HG02981 (cell line): ENCODE data around the gene CDS1.
"Not testable (repeated sequence)": the region's sequence is repeated elsewhere in the genome, so short reads cannot be mapped to it uniquely, and the experiment has no call there.

Experiments
- ATAC-seq: cut with Tn5 transposase; IDR thresholded peaks from one replicate; pipeline ENCODE4 v1.9.1; 2021; ENCODE audit warnings: mild to moderate bottlenecking, moderate library complexity; ENCODE audit not compliant: unreplicated experiment

The CDS1 gene

DNA sequence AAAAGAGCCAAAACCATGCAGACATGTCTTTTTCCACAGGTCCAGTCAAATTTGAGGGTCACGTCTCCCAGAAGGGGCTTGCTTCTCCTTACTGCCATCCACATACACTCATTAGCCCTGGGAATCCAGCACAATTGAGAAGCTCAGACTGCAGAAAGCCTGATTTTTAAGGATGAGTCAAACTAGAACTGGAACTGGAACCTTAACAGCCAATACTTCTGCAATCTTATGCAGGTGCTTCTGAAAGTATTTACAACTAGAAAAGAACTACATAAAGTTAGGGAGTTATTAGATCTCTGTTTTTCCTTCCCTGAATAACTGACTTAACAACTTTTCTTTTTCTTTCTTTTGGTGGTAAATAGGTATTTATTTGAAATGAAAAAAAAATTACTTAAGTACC is 86.3 kb downstream of the CDS1 start:
- no peak for ATAC-seq

DNA sequence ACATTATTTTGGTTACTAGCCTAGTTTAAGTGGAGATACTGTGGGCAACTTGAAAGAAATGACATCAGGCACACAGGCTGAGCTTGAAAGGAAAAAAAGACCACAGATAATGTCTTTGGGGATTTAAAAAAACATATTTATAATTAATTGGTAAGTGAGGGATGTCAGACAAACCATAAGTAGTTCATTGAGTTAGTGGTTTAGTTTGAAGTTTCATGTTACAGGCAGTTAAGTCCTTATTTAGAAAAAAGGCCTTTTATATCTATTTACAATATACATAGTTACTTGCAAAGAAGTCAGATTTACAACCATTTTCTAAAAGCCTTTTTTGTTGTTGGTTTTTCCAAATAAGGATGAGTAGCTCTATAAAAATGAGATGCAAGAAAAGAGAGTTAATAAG is 89.2 kb downstream of the CDS1 start:
- ATAC-seq: no peak

DNA sequence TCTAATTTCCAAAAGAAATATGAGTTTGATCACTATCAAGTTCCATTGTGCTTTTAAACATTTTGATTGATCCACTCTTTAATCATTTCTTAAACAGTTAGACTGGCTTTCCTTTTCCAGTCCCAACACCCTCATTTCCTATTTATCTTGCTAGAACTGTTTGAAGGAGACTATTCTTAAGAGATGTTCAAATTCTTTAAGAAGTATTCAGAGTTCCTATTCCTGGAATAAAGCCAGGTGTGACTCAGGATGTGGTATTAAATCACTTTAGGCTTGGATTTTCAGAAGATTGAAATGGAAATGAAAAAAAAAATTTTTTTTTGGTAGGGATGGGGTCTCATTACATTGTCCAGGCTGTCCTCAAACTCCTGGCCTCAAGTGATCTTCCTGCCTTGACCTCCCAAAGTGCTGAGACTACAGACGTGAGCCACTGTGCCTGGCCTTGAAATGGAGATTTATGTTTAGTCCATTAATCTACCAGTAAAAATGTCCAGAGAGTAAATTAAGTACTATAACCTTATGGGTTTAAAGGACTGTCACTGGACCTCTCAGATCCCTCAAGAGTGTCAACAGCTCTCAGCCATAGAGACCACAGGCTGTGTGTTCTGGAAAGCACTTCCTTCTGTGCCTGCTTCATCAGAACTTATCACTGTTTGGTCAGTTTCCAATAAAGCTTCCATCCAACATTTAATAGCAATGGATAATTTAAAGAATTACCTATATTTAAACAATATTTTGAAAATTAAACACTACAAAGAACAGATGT is 90.7 kb downstream of the CDS1 start:
- ATAC-seq: no peak

DNA sequence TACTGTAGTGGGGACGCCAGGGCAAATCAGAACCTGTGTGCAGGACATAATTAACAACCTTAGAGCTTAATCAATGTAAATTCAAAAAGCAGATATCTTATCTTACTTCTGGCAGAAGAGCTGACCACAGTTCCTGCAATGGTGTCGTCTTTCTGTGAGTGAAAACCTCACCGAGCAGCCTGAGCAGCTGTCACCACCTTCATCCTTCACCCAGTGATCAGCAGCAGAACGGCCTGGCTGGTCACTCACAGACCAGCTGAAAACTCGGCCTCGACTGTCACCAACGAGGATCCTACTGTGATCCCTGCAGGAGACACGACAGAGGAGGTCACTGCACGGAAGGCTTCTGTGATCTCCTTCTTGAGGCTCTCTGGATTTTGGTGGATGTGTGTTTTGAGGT is 94.2 kb downstream of the CDS1 start:
- ATAC-seq: no peak

DNA sequence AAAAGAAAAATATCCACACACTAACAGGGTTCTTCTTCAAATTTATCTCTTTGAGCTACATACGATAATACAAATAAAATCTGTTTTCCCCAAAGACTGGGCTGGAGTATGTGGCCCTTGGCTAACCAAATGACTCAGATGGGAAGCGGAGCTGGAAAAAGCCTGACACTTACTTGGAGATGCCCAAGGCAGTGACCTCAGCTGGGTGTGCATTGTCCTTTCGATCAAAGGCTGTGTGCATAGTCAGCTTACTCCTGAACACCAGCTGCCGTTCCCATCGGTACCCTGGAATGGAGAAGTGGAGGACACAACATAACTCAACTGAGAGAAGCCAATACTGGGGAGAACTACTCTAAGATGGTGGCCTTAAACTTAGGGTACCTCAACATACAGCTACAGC is 95.1 kb downstream of the CDS1 start:
- ATAC-seq: no peak

DNA sequence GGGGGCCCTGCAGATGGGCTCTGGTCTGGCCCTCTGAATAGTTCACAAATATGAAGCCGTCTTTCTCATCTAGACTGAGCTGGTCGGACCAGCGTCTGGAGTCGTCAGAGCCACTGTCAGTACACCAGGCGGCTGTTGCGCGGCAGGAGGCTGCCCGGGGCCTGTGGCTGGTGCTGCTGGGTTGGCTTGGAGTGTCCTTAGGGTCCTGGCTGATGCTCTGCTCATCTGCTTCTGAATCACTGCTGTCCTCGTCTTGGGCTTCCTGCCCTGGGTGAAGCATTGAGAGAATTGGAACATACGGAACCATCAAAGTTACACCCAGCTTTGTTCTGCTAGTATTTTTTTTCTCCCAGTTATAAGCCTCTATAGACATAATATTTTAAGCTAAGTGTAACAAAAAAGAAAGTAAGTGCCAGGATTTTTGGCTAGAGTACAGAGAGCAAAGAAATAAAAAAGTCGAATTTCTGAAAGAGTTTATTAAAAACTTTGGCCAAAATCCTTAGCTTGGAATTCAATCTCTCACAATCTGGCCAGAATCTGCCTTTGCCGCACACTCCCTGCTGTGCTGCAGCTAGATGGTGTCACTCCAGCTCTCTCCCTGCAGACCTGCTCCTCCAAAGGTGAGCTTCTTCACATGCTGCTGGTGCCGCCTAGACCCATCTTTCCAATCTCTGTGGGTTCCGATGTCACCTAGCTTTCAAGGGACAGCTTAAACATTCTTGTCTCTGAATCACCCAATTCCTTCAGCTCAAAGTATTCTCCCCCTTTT is 96.2 kb downstream of the CDS1 start:
- no peak for ATAC-seq

DNA sequence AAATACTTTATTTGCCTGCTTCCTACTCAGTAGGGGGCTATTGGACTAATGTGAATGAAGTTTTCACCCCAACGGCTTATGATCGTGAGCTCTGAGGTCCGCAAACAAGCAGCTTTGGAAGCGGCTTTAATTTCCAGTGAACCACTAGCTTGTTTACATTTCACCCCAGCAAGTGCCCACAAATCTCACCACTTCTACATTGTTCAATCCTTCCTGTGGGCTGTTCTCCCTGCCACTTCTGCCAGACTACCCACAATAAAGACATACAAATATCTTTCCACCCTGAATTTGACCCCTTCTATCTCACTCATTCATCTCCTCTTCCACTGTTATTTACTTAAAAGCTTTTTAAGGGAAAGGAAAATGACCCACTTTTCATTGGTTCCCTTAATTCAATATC is 98.0 kb downstream of the CDS1 start:
- no peak for ATAC-seq

DNA sequence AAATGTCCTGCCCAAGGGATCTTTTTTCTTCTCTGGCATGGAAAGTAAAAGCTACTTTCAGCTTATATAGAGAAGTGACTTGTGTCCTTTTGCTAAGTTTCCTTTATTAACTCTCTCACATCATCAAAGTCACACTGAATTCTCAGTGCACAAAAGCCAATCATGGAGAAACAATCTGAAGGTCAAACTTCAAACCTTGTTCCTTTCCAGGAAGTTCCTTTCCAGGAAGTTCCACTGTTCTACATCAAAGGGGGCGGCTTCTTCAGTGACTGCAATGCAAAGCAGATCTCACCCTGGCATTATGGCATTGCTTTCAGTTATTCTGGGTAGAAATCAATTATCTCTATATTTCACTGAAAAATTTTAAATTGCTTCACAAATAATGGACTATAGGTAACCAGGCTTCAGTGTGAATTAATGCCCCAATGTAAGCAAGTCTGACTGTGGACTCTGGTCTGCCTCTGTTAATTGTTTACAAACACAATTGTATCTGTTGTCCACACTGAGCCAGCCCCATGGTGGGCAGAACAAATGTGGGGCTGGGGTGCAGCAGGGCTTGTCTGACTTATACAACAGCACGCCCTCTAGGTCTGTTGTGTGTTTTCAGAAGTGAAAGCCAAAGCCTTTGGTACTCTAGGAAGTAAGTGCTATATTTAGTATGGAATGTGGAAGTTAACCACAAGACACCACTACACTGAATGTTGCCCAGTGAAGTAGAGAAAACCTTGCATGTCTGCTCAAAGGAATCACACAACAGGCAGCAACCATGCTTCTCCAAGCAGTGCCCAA is 98.8 kb downstream of the CDS1 start:
- ATAC-seq: no peak

DNA sequence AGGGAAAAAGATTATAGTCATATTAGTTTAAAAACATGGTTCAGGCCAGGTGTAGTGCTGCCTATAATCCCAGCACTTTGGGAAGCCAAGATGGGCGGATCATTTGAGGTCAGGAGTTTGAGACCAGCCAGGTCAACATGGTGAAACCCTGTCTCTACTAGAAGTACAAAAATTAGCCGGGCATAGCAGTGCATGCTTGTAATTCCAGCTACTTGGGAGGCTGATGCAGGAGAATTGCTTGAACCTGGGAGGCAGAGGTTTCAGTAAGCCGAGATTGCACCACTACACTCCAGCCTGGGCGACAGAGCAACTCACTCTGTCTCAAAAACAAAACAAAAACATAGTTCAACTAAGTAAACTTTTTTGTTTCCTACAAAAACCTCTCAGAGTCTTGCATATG is 99.7 kb downstream of the CDS1 start:
- not testable (repeated sequence) for ATAC-seq

DNA sequence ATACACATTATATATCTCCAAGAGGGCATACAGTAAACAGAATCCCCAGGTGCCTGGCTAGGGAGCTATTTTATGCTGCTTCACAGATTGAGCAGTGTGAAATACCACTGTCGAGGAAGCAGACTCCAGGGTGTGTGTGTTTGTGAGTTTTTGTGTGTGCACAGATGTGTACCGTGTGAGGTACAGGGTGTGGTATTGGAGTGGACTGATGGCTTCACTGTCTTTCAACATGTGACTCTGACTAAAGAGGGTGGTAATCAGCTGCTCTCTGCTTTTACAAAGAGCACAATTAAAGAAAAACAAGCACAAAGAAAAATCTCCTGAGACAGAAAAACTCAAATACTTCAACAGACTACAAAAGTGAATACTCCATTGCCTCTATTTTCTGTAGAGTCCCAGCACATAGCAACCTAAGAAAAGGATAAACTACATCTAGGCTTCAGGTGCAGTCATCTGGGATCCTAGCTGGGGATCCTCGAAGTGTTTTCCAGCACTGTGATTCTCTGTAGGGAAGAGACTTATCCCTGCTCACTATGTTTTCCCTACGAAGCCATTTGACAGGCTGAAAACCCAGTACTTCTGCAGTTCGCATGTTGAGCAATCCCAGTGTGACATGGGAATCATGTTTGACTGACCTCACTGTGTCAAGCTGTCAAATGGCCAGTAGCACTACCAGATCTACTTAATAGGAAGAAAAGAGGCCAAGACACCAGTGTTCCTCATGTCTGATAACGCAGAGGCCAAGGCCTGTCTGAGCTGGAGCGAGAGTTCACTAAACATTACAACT is 100.3 kb downstream of the CDS1 start:
- ATAC-seq: no peak

DNA sequence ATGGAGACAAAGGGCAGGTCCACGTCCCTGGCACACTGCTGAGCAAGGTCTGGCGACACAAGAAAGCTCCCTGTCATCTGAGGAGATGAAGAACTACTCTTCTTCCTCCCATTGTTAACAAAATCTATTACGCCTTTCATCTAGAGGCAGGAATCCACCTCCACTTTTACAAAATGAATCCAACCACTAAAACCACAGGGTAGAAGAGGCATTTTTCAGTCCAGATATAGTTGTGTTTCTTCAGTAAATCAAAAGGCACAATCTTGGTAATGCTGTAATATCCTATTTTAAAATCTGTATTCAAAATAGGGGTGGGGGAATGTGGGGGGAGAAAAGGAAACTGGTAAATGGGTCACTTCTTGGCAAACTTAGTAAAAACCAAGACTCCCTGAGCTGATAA is 101.4 kb downstream of the CDS1 start:
- ATAC-seq: no peak

DNA sequence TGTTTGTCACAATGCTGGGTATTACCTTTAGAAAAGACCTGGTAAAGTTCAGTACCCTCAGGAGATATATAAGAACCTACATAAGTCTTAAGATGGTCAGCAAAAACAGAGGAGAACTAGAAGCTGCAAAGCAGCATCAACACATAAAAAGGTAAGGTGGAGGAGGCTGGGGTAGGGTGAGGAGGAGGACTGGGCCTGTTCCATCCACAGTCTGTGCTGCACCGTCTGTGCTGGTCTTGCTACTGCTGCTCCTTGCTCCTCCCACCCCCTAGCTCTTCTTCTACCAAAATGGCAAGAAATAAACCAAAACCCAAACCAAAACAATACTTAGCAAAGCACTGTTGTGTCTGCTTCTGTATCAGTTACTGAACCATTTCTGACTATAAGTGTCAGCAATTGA is 102.2 kb downstream of the CDS1 start:
- no peak for ATAC-seq

DNA sequence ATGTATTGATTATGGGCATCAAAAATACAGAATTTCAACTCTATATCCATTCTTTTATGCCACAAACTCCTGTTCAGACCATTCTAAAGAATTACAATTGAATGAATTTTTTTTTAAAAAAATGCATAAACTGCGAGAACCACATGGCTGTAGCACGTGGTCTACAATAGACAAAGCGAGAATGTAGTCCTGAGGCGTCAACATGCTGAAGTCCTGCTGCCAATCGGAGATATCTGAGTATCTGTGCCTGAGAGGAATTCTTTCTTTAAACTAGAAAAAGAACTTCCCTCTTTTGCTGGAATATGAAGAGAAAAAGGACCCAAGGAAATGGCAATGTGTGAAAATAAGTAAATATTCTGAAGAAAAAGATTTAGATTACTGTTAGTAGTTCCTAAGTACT is 105.7 kb downstream of the CDS1 start:
- ATAC-seq: no peak

DNA sequence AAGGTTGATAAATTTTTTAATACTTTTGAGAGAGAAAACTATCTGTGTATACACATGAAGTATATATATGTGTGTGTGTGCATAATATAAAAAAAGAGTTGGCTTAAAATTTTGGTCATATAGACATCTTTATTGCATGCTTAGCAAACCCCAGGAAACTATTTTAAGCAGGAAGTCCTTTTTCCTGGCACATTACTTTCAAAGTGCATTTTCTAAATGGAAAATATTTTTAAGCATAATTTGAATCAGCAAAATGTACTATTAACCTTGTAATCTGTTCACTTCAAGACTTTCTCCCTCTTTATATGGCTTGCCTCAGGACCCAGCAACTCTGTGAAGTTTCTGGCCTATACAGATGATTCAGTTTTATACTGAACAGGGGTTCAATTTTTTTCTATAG is 106.3 kb downstream of the CDS1 start:
- ATAC-seq: no peak

DNA sequence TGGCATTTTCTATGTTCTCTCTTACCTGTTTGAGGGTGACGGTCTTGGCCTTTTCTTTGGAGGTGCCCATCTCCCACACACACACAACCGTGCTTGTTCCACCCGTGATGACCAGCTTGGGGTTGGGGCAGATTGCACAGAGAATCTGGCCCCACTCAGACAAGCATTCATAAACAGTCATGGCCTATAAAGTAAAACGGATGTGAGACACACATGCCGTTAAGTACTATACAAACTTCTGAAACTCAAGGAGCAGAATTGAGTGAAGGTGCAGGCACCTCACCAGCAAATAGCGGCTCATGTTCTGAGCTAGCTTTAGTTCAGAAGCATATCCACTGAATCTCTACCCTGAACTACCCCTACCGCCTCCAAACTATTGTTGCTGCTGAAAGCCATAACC is 107.6 kb downstream of the CDS1 start:
- no peak for ATAC-seq

DNA sequence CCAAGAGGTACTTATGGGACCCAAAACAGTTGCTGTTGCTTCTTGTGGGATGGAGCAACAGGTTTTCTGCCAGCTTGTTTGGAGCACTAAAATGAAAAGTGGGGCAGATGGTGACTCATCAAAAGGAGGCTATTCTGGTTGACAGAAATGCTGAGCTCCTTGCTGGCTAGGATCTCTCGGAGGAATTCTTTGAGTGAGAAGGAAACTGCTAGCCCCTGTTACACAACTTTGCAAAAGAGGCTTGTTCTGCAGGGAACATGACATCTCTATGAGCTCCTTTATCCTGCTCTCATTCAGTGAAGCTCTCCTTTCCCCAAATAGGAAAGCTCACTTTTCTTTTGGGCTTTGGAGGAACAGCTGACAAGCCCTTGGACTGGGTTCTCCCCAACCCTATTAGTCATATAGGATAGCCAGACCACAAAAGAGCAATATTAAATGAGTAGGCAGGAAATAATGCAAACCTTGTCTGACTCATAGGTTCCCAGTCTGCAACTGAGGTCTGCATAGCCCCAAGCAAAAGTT is 108.3 kb downstream of the CDS1 start:
- no peak for ATAC-seq

DNA sequence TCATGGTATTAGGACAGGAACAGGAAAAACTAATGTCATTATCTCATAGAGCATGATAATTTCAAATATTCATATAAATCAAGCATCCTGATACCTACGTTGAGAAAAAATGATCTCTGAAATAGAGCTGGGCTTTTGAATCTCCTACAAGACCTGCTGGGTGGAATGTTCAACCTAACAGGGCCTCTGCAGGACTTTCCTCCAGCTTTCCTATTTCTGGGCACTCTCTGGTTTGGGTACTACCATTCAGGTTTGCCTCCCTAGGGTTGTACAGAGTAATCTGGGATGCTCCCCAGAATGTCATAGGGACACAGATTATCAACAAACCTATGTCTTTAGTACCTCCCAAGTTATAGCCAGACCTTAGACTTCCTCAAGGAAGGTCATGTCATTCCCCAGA is 108.9 kb downstream of the CDS1 start:
- no peak for ATAC-seq

DNA sequence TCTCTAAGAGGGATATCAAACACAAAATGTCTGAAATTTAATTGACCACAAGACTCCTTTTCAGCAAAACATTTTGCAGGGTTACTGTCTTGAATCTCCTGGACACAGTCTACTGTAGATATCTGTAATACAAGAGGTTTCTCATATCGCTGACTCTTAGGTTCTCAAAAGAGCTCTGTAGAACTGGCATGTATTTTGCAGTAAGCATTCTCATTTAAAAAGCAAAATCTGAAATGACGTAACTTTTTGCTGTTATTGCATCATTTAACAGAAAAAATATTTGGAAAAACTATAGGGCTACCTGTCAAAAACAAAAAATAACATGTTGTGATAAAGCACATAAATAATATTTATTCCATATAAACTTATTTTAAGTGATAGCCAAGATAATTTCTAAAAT is 114.2 kb downstream of the CDS1 start:
- ATAC-seq: no peak

DNA sequence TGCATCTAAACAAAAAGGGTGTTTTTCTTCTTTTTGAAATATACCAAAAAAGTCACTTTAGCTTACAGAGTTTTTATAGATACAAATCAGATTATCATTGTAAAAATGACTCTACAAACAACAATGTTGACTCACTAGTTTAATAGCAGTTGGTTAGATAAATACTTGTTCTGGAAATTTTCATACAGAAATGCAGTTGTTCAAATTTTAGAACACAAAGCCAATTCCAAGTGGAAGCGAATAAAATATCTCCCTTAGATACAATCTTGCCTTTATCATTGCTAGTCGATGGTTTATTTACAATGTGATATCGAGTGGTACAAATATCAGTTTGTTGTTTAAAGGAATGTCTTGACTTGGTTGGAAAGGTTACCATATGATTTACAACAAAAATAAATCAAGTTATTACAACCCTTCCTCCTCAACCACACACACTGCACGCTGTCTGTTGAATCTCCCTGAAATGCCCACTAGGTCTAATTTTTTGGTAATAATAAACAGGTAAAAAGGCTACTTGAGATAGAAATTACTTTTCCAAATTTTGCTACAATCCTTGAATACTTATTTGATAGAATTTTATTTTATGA is 114.8 kb downstream of the CDS1 start:
- ATAC-seq: no peak

DNA sequence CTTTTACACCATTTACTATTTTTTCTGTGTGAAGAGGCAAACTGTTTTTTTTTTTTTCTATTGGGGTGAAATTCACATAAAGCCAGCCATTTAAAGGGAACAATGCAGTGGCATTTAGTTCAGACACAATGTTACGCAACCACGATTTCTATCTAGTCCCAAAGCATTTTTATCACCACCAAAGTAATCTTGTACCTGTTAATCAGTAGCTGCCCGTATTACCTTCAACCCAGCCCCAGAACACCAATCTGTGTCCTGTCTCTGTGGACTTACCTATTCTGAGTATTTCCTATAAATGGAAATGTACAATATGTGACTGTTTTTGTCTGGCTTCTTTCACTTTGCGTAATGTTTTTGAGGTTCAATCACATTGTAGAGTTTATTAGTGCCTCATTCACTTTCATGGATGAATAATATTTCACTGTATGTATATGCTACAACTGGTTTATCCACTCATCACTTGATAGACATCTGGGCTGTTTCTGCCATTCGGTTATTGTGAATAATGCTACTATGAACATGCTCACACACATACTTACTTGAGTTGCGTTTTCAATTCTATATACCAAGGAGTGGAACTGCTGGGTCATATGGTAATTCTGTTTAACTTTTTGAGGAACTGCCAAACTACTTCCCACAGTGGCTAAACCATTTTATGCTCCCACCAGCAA is 116.2 kb downstream of the CDS1 start:
- ATAC-seq: no peak
